Measurements from ENCODE around the gene CNTNAP2.

Gene CNTNAP2

GRCh38 chr7:146991596-146991995, 875.0 kb downstream of the CNTNAP2 start:
- DNase-seq (ENCODE audit: low read depth in 2 of 3, low spot score in 2 of 3), result no peak

DNA sequence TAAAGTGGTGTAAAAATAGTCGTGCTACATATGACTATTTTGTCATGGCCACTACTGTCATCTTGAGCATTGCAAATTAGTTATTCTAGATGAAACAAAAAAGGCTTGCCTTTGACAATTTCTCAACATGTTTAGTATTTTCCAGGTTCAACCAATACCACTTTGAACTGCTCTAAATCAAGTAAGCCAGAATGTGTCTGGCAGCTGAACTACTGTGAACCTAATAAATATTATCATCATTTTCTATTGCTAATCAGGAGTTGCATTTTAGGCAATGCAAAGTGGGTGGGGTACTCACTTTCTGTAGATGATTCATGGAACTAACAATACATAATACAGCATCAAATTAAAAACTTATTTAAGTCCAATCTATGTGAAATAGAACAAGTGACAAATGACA, 877.2 kb downstream of the CNTNAP2 start:
- DNase-seq (ENCODE audit: low read depth in 2 of 3, low spot score in 2 of 3), result no peak

DNA sequence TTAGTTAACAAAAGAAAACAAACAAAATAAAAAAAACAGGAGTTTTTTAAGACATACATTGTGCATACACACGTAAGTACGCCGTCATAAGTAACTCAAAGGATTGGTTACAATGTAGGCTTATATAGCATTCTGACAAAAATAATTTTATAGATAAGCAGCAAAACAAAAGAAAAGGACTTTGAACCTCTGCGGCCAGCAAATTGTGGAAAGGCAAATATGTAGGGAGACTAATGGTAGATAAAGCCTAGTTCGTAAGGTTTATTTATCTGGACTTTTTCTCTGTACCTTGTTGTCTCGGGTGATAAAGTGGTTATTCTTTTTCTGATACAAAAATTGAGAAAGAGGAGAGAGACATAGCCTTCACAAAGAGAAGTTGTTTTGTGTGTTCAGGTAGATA, 891.9 kb downstream of the CNTNAP2 start:
- no peak for DNase-seq (ENCODE audit: low read depth in 2 of 3, low spot score in 2 of 3)

GRCh38 chr7:147012666-147013065, 896.1 kb downstream of the CNTNAP2 start:
- no peak for DNase-seq (ENCODE audit: low read depth in 2 of 3, low spot score in 2 of 3)

DNA sequence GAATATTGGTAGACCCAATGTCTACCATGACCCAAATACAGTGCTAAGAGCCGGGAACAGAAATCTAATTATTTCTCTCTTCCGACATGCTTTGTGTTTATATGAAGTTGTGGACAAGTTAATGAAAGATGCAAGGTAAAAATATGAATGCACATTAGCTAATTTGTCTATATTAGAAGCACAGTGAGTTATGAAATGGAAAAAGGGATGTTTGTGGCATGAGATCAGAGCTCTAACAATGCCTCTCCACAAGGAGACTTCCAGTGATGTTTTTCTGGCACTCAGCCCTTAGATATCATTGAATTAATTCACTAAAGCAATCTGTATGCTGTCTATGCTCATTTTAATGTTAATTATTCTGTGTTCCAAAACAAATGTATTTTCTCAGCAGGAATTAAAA, 897.2 kb downstream of the CNTNAP2 start:
- no peak for DNase-seq (ENCODE audit: low read depth in 2 of 3, low spot score in 2 of 3)

DNA sequence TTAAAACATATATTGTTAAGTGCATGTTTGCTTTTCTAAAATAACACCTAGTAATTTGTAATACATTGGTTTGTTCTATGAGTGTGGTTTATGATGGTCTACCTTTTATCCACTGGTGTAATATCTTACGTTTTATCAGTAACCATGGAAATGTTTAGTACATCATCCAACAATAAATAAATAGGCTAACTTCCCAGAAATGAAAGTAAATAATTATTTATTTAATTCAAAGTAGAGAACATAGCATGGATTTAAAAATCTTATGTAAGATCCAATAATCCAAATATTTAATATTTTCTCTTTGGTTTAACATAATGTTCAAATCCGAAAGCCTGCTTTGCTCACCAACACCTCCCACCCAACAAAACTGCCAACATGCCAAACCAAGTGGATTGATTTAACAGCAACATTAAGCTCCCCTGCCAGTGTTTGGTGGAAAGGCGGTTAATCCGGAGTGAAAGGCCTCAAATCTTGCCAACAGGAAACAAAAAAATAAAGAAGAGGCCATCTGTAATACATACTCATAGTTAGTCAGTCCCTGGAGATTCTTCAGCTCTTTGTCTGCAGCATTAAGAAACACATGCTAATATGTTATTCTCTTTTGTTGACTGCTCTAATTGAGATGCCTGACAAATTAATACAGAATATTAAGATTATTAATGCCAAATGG, 897.8 kb downstream of the CNTNAP2 start:
- DNase-seq (ENCODE audit: low read depth in 2 of 3, low spot score in 2 of 3), result no peak

GRCh38 chr7:147015999-147016398, 899.4 kb downstream of the CNTNAP2 start:
- no peak for DNase-seq (ENCODE audit: low read depth in 2 of 3, low spot score in 2 of 3)

DNA sequence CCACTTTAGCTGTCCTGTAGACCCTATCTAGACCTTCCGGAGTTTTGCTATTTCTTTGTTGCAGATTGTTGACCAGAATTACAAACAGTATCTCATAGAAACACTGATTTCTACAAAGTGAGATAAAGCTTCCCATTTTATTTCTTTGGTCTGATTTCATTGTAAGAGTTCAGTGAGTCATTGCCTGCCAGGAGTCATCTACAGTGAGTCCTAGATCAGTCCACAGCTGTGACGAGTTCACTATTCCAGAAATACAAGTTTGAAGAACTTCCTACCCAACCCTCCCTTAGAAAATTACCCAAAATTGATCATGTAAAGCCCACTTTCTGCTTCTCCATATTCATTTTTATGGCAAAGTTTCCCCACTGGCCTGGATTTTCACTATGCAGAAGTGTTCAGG, 905.5 kb downstream of the CNTNAP2 start:
- no peak for DNase-seq (ENCODE audit: low read depth in 2 of 3, low spot score in 2 of 3)

GRCh38 chr7:147023440-147023839, 906.8 kb downstream of the CNTNAP2 start:
- DNase-seq (ENCODE audit: low read depth in 2 of 3, low spot score in 2 of 3), result no peak

DNA sequence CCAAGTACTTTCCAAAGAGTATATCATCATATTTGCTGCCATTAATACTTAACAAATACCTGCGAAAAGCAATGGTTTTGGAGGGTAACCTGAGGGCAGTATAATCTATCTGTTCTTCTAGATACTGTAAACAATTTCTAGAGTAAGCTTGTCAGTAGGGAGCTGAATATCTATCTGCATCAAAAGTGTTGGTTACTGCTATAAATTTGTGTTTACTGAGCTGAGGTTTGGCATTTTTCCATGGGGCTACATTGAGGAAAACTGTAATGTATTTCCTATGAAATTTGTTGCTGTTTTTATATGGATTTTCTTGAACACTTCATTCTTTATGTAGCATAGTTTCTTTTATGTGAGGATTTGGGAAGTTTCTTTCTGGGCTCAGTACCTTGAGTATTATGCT, 913.4 kb downstream of the CNTNAP2 start:
- no peak for DNase-seq (ENCODE audit: low read depth in 2 of 3, low spot score in 2 of 3)

DNA sequence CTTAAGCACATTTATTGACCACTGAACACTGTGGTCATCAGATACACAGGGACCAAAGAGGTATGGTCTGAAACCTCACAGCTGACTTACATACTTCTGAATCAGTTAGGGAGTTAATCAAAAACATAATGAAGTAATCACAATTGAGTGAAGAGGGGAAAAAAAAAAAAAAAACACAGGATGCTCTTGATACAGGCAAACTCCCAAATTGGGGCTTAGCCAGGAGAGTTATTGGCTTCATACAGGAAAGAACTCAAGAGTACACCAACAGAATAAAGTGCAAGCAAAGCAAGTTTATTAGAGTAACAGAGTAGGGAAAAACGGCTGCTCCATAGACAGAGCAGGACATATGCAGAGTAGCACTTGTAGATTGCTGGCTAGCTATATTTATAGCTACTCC, 917.0 kb downstream of the CNTNAP2 start:
- no peak for DNase-seq (ENCODE audit: low read depth in 2 of 3, low spot score in 2 of 3)

- DNase-seq (ENCODE audit: low read depth in 2 of 3, low spot score in 2 of 3), result no peak
Measured at GRCh38 chr7:147041438-147041837, 924.8 kb downstream of the CNTNAP2 start.

- DNase-seq (ENCODE audit: low read depth in 2 of 3, low spot score in 2 of 3), result no peak
Measured at GRCh38 chr7:147044941-147045340, 928.3 kb downstream of the CNTNAP2 start.

GRCh38 chr7:147047696-147048095, 931.1 kb downstream of the CNTNAP2 start:
- DNase-seq (ENCODE audit: low read depth in 2 of 3, low spot score in 2 of 3), result no peak

DNA sequence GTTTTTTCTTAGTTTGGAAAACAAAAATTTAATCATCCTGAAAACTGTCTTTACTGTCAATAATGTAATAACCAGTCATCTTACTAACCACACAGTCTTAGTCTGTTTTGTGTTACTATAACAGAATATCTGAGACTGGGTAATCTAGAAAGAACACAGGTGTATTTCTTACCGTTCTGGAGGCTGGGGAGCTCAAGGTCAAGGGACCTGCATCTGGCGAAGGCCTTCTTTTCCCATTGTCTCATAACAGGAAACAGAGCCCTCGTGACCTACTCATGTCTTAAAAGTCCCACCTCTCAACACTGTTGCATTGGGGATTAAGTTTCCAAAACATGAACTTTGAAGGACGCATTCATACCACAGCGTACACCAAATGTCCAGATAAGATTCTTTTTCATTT, 932.3 kb downstream of the CNTNAP2 start:
- no peak for DNase-seq (ENCODE audit: low read depth in 2 of 3, low spot score in 2 of 3)

DNA sequence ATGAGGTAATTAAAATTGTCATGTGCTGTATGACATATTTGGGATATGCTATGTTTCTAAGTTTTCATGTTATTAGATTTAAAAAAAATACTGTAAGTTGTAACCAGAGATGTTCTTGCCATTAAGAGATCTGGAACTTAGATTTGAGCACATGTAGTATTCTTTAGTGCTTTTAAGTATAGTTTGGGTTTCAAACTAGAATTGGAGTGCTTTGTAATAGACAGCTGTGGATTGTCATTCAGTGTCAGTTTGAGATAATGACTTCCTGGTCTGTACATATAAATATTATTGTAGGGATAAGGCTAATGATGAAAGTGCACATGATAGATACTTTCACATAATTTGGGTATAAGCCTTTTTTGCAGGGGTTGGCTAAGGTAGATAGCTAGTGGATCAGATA, 936.2 kb downstream of the CNTNAP2 start:
- DNase-seq (ENCODE audit: low read depth in 2 of 3, low spot score in 2 of 3), result no peak

- DNase-seq (ENCODE audit: low read depth in 2 of 3, low spot score in 2 of 3), result no peak
Measured at GRCh38 chr7:147053746-147054145, 937.1 kb downstream of the CNTNAP2 start.

GRCh38 chr7:147060070-147060469, 943.5 kb downstream of the CNTNAP2 start:
- DNase-seq (ENCODE audit: low read depth in 2 of 3, low spot score in 2 of 3), result no peak

DNA sequence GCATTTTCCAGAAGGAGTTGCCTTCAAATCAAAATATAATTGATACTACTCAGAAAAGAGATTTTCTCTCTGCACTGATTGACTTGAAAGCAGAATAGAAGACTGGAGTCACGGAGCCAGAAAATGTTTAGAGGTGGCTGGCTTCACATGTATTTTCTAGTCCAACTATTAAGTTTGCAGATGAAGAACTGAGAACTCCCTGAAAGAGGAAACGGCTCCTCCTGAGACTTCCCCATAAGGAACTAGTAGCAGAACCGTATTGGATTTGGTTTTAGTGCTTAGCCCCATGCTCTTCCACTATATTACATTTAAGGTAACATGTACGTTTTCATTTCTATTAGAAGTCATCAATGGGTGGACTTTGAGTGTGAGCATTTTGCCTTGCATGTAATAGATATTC, 946.3 kb downstream of the CNTNAP2 start:
- DNase-seq (ENCODE audit: low read depth in 2 of 3, low spot score in 2 of 3), result no peak

- no peak for DNase-seq (ENCODE audit: low read depth in 2 of 3, low spot score in 2 of 3)
Measured at GRCh38 chr7:147068842-147069241, 952.2 kb downstream of the CNTNAP2 start.

DNA sequence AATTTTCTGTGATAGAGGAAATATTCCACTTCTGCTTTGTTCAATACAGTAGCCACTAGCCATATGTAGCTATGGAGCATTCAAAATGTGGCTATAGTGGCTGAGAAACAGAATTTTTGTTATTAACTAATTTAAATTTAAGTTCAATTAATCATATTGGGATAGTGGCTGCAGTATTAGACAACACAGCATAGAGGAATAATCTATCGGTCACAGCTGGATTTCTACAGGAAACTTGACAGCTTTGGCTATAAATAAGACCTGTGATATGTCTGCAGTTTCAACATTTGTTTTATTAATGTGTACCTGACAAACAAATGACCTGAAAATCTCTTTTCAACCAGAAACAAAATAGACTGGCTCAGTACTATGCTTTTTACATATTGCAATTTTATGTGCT, 953.2 kb downstream of the CNTNAP2 start:
- no peak for DNase-seq (ENCODE audit: low read depth in 2 of 3, low spot score in 2 of 3)

- no peak for DNase-seq (ENCODE audit: low read depth in 2 of 3, low spot score in 2 of 3)
Measured at GRCh38 chr7:147070886-147071285, 954.3 kb downstream of the CNTNAP2 start.

DNA sequence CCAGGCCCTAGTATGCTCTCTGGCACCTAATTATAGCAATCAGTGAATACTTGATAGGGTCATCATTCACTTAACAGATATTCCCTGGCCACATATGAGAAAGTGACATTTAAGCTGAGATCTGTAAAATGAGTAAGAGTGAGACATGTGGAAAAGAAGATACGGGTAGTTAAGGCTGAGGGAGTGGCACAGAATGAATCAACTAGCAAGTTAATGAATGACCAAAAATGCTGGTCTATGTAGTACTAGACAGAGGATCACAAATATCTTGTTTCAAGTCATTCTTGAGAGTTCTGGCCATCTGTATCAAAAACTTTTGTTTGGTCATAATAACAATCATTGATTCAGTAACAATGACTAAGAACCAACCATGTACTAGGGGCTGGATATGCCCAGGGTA, 954.9 kb downstream of the CNTNAP2 start:
- DNase-seq (ENCODE audit: low read depth in 2 of 3, low spot score in 2 of 3), result no peak

- no peak for DNase-seq (ENCODE audit: low read depth in 2 of 3, low spot score in 2 of 3)
Measured at GRCh38 chr7:147078312-147078711, 961.7 kb downstream of the CNTNAP2 start.
